Adipose tissue (tissue), 3 donors: ENCODE data around the gene VCL. TPM values are rescaled to one million over a fixed set of nuclear protein-coding genes. Genes with fewer than 3 reads are reported as not detected.

Experiments
- H3K27ac ChIP-seq: one replicate; pipeline ENCODE4 v1.5.1; 2013; ENCODE audit warnings: low read depth, low read length
- WGBS, 3 donors: extraction: QIAGEN DNeasy Blood & Tissue Kit; methylation state at CpG; one replicate each; pipeline ENCODE4 v1.1.7; 2013; 5-methylcytosine and 5-hydroxymethylcytosine counted together
- polyA plus RNA-seq, 3 donors: library from polyadenylated mRNA; stranded (reverse); fragments of 200-250 nt; gene quantifications; one replicate each; pipeline ENCODE4 v1.2.3, GENCODE V29; 2013
- donor health status: healthy with polysubstance abuse.
- donor health status: Bipolar disorder and iron deficiency.
- donor health status: healthy.

VCL gene
- polyA plus RNA-seq, 3 donors, result 12.9 to 64.5 (median 20.1) TPM

DNA sequence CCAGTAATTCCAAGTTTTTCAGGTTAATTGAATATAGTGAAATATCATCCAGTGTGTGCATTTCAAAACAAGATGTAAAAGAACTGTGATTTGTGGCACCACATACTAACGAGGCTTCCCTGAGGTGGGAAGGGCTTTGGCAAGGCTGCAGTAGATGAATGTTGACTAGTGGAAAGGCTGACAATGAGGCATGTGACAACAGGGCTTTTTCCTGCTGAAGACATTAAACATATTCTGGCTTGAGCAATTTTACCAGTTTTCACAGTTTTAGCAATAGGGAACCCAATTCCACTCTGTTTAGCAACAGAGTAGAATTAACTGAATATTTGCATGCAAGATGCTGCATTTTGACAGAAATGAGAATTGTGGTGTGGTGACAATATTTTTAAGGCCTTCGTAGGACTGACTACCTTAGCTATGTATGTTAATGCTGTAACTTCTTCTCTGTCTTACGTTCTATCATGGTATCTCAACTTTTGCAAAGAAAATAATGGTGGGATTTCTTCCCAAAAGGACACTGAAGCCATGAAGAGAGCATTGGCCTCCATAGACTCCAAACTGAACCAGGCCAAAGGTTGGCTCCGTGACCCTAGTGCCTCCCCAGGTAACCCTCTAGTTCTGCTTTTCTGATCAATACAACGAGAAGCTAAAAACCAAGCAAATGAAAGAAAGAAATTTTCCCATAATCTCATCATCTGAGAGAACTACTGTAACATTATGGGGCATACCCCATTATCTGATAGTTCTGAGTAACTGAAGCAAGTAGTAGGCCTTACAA, 84.2 kb downstream of the VCL start:
- no peak overlapping the region for H3K27ac ChIP-seq
- 50 to 72% (median 51%) methylated on average over 5 of the region's 5 CpGs for WGBS, 3 donors

DNA sequence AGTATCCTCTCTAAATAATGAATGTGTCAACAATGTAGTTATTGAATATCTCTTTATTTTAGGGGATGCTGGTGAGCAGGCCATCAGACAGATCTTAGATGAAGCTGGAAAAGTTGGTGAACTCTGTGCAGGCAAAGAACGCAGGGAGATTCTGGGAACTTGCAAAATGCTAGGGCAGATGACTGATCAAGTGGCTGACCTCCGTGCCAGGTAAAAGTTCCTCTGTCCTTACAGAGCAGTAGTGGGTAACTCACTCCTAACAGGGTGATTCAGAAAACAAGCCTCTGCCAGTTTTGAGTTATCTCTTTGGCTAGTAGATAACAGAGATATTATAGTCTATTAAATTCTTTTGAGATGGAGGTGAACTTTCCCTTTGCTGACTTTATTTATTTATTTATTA, 85.4 kb downstream of the VCL start:
- WGBS, 3 donors, result 75 to 82% (median 81%) methylated on average over 2 of the region's 2 CpGs
- H3K27ac ChIP-seq, result no peak overlapping the region

DNA sequence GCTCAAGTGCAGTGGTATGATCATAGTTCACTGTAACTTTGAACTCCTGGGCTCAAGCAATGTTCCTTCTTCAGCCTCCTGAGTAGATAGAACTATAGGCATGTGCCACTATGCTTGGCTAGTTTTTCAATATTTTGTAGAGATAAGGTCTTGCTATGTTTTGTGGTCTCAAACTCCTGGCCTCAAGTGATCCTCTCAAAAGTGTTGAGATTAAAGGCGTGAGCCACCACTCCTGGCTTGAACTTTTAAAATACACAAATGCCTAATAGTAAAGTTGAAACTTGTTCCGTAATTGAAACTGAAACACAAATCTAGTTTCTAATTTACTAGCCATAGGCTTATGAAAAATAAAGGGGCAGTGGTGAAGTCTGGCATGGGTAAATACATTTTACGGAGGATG, 87.0 kb downstream of the VCL start:
- WGBS, 3 donors, result 90 to 97% (median 95%) methylated on average over 3 of the region's 3 CpGs
- H3K27ac ChIP-seq, result no peak overlapping the region

DNA sequence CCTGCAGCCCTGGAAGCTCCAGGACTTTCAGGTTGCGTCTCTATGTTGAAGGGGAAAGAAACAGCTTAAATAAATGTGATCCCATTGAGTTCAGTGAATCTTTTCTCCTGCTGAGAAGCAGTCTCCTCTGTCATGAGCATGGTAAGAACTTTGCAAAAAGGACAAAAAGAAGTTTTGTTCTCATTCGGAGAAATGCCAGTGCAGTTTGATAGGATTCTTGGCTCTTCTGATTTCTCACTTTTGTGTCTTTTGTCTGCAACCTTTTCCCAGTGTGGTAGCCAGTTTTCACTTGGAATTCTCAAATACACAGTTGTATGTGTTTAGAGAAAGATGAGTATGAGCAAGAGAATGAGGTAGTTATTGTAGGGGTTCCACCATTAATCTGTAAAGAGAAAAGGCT, 88.4 kb downstream of the VCL start:
- 81 to 94% (median 85%) methylated on average over 2 of the region's 2 CpGs for WGBS, 3 donors
- no peak overlapping the region for H3K27ac ChIP-seq

DNA sequence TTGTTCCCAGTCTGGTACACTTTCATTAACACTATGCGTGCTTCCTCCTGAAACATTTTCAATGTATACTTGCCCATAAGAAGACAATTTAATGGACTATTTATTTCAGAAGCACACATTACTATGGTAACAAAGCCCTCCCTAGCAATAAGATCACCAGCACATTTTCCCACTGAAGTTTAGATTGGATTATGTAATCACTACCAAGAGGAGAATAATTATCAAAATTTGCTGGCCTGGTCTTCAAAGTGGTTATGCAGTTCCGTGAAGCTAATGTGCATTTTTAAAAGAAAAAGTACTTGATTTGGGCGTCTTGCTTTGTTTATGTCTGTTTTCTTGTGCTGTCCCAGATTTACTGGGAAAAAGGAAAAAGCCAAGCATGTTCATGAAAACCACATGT, 90.8 kb downstream of the VCL start:
- 37 to 56% (median 44%) methylated on average over 3 of the region's 3 CpGs for WGBS, 3 donors
- no peak overlapping the region for H3K27ac ChIP-seq

GRCh38 chr10:74092372-74092771, 94.5 kb downstream of the VCL start:
- 74 to 94% (median 91%) methylated on average over 3 of the region's 3 CpGs for WGBS, 3 donors
- no peak overlapping the region for H3K27ac ChIP-seq

DNA sequence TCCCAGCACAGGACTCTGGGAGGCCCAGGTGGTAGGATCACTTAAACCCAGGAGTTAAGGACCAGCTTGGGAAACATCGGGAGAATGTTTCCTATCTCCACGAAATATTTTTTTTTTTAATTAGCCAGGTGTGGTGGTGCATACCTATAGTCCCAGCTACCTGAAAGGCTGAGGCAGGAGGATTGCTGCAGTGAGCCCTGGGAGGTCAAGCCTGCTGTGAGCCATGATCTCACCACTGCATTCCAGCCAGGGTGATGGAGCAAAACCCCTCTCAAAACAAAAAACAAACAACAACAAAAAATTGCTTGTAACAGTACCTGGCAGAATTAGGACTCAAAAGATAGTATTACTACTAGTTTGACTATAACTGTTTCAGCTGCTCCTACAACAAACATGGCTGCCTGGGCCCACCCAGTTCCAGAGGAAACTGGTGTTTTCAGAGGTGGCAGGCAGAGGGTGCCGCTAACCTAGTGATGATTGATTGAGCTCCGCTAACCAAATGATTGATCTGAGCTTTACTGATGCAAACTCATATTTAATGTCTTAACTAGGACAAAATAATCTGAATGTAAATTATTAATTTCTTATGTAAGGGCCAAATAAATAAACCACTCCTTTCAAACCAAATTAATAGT, 95.7 kb downstream of the VCL start:
- 91 to 95% (median 94%) methylated on average over 4 of the region's 4 CpGs for WGBS, 3 donors
- no peak overlapping the region for H3K27ac ChIP-seq

DNA sequence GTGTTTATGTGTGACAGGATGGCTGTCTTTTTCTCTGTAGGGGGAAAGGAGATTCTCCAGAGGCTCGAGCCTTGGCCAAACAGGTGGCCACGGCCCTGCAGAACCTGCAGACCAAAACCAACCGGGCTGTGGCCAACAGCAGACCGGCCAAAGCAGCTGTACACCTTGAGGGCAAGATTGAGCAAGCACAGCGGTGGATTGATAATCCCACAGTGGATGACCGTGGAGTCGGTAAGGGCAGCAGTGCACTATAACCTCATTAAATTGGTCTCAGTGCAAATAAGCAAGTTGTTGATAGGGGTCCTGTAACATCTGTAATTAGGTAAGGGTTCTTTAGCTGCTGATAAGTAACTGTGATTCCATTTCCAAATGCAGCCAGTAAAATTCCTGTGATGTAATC, 96.3 kb downstream of the VCL start:
- 92 to 96% (median 93%) methylated on average over 7 of the region's 7 CpGs for WGBS, 3 donors

GRCh38 chr10:74096777-74097176, 98.9 kb downstream of the VCL start:
- WGBS, 3 donors, result 96 to 97% (median 96%) methylated on average over 2 of the region's 2 CpGs
- H3K27ac ChIP-seq, result no peak overlapping the region

More for the DNA sequence above, 96.3 kb downstream of the VCL start:
- H3K27ac ChIP-seq, result no peak overlapping the region

DNA sequence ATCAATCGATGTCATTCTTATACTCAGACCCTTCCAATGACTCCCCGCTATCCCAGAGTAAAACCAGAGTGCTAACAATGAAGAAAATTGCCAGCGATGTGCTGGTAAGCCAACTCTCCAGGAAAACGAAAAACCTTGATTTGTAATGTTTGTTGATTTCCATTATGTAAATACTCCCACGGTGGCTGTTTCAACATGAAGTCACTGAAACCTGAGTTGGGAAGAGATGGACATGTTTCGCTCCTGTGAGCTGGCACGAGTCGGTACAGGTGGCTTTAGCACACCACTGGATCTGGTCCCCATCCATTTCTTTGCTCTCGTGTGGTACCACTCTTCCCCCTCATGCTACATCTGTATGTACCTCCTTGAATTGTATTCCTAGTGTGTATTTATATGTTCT, 99.9 kb downstream of the VCL start:
- H3K27ac ChIP-seq, result no peak overlapping the region
- WGBS, 3 donors, result 52 to 94% (median 92%) methylated on average over 9 of the region's 9 CpGs

DNA sequence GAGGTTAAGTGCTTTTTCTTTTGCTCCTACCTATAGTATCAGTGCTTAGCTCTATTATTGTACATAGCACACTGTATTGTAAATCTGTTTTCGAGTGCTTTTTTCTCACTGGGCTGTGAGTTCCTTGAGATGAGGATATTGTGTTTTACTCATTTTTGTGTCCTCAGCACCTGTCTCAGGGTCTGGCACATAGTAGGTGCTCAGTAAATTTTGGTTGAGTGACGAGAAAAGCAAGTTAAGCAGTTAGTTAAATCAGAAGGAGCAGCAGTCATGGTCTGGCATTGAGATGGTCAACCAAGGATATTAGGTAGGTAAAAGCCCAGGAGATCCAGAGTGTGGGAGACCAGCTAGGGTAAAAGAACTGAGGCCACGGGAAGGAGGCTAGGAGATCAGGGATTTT, 101.5 kb downstream of the VCL start:
- WGBS, 3 donors, result 93 to 95% (median 94%) methylated on average over 3 of the region's 3 CpGs
- no peak overlapping the region for H3K27ac ChIP-seq

DNA sequence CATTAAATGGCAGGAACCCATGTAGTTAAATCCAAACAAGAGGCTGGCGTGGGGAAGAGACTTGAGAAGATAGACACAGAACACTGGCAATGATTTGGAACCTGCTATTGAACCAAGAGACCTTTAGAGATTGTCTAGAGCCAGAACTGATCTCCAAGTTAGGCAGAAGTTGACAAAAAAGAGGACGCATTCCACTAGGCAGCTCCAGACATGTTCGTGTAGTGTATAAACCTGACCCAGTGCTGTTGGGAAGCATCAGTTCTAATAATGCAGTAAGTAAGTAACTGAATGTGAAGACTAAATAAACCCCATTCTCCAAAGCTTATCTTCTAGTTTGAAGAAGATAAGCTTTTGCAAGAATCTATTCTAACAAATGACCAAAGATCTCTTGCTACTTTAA, 101.9 kb downstream of the VCL start:
- 95 to 96% (median 96%) methylated on average over 3 of the region's 3 CpGs for WGBS, 3 donors
- no peak overlapping the region for H3K27ac ChIP-seq

- 87 to 92% (median 90%) methylated on average over 11 of the region's 11 CpGs for WGBS, 3 donors
- H3K27ac ChIP-seq, result no peak overlapping the region
Observed at GRCh38 chr10:74103560-74104258, 105.8 kb downstream of the VCL start.

DNA sequence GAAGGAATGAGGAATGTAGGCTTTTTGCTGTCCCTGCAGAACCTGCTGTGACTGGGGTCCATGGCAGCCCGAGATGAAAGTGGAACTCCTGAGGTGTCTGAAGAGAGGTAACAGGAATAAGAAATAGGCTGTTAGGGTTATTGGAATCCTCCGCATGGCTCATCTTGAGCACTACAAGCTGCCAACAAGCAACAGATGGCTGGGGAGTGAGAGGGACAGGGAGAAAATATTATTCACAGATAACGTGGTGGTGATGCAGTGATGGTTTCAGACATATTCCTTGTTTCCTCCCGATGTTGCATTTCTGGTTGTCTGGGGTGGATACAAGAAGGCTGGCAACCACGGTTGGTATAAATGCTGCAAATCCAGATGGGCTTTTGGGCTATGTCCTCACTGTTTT, 106.6 kb downstream of the VCL start:
- H3K27ac ChIP-seq, result no peak overlapping the region
- 90 to 96% (median 93%) methylated on average over 5 of the region's 5 CpGs for WGBS, 3 donors

GRCh38 chr10:74104996-74105395, 107.1 kb downstream of the VCL start:
- H3K27ac ChIP-seq, result no peak overlapping the region
- 87 to 94% (median 90%) methylated on average over 8 of the region's 8 CpGs for WGBS, 3 donors

DNA sequence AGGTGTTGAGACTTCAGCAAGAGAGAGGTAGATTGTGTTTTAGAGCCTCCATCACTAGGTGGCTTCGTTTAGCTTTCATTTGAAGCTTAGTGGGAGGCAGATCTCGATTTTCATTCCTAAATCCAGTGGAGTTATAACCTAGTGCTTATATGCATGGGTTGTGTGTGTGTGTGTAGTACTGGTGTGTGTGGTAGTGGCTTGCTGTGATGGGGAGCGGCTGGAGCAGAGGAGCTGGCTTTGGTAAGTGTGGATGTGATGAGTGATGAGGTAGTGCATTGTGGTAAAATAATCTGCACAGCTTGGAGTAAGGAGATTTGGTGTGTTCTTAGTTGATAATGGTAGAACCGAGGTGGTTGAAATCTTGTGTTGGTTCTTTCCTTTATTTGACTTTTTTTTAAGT, 109.5 kb downstream of the VCL start:
- 74 to 91% (median 81%) methylated on average over 4 of the region's 4 CpGs for WGBS, 3 donors
- H3K27ac ChIP-seq, result no peak overlapping the region

- no peak overlapping the region for H3K27ac ChIP-seq
Observed at GRCh38 chr10:74109452-74109851, 111.5 kb downstream of the VCL start.

GRCh38 chr10:74110120-74110519, 112.2 kb downstream of the VCL start:
- WGBS, 3 donors, result 74 to 85% (median 79%) methylated on average over 1 of the region's 1 CpG
- H3K27ac ChIP-seq, result no peak overlapping the region

DNA sequence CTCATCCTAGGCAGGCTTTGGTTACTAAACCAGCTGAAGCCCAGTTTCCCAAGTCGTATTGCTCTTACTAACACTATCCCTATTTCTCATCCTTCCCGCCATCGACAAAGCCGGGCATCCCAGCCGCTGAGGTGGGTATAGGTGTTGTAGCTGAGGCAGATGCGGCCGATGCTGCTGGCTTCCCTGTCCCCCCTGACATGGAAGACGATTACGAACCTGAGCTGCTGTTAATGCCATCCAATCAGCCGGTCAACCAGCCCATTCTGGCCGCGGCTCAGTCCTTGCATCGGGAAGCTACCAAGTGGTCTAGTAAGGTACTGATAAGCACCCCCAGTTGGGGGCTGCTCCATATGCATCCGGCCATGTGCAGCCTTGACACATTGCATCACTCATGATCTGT, 113.9 kb downstream of the VCL start:
- WGBS, 3 donors, result 95 to 98% (median 98%) methylated on average over 14 of the region's 14 CpGs
- H3K27ac ChIP-seq, result no peak overlapping the region

- no peak overlapping the region for H3K27ac ChIP-seq
- 48 to 89% (median 71%) methylated on average over 1 of the region's 1 CpG for WGBS, 3 donors
Observed at GRCh38 chr10:74113546-74113945, 115.6 kb downstream of the VCL start.
